Fibroblast of pulmonary artery (primary cell): Measurements from ENCODE around the gene EPHA2.
A peak's percentile ranks its signal among the peaks of the same experiment; 100 is the strongest.

Source experiments
- DNase-seq: peaks from one replicate; pipeline ENCODE4 v3.0.0-alpha.2; 2010; ENCODE audit warnings: low read depth
- H3K4me3 ChIP-seq: replicated peaks from 2 replicates; pipeline ENCODE4 v1.5.1; 2011; ENCODE audit warnings: low read depth, mild to moderate bottlenecking, control low read depth, low read length, moderate library complexity
- CTCF ChIP-seq: IDR thresholded peaks from 2 replicates; pipeline ENCODE4 v1.5.1; 2011; ENCODE audit warnings: mild to moderate bottlenecking, control low read depth, low read length, inconsistent platforms; ENCODE audit errors: missing control alignments

EPHA2 gene

GRCh38 chr1:16155537-16156410 is at the start of gene EPHA2:
Gene EPHA2, minus strand, starts transcription at chr1:16156069. Its CDS starts 137 bp downstream, at chr1:16155932.
- DNase-seq: peak; percentile 88

GRCh38 chr1:16205334-16205671 is 49.4 kb upstream of the EPHA2 start:
- DNase-seq: no peak
- H3K4me3 ChIP-seq: no peak overlapping the region
- no peak for TF ChIP-seq CTCF

More at GRCh38 chr1:16155537-16156410, at the start of gene EPHA2:
- no peak for TF ChIP-seq CTCF
- H3K4me3 ChIP-seq: peak within 1 kb of the TSS; percentile 83

GRCh38 chr1:16204634-16205333 is 48.9 kb upstream of the EPHA2 start:
- DNase-seq: no peak
- H3K4me3 ChIP-seq: no peak overlapping the region
- TF ChIP-seq CTCF: peak; percentile 44

GRCh38 chr1:16204216-16204615 is 48.3 kb upstream of the EPHA2 start:
- H3K4me3 ChIP-seq: no peak overlapping the region
- no peak for DNase-seq
- TF ChIP-seq CTCF: no peak

GRCh38 chr1:16203550-16203949 is 47.7 kb upstream of the EPHA2 start:
- DNase-seq: no peak
- no peak for TF ChIP-seq CTCF
- no peak overlapping the region for H3K4me3 ChIP-seq

- no peak for TF ChIP-seq CTCF
- no peak overlapping the region for H3K4me3 ChIP-seq
- no peak for DNase-seq
Observed at GRCh38 chr1:16202281-16203210, 46.7 kb upstream of the EPHA2 start.
